ENCODE results near the gene NFIA.

- TF ChIP-seq POLR2AphosphoS5 (IDR thresholded peaks at IDR 0.05; ENCODE audit: low read depth, low read length), result no peak
- no peak for TF ChIP-seq POU2F2 (IDR thresholded peaks at IDR 0.05; ENCODE audit: low read depth, low read length)
- no peak for TF ChIP-seq POLR2A (IDR thresholded peaks at IDR 0.05; ENCODE audit: low read depth, low read length)
- no peak for TF ChIP-seq TAF1 (IDR thresholded peaks at IDR 0.05; ENCODE audit: low read depth, low read length)
These were observed 292.9 kb downstream of the NFIA start for GRCh38 chr1:61375082-61375880.

Measured in GM12891 (cell line).